Trophoblast cell (in vitro differentiated cells and primary cell): ENCODE results near the gene HOXD1.

Experiments used
- DNase-seq, 2 donors: peaks; one replicate each; pipeline ENCODE4 v3.0.0-alpha.2; 2016
- H2AFZ ChIP-seq: 2 replicates; pipeline ENCODE4 v1.6.1; 2013; ENCODE audit warnings: low read length, moderate library complexity, mild to moderate bottlenecking; ENCODE audit not compliant: insufficient read depth, poor library complexity
- H2AK5ac ChIP-seq: 2 replicates; pipeline ENCODE4 v1.6.1; 2013; ENCODE audit warnings: mild to moderate bottlenecking, low read length
- H2BK120ac ChIP-seq: 2 replicates; pipeline ENCODE4 v1.6.1; 2013; ENCODE audit warnings: low read length, mild to moderate bottlenecking, moderate library complexity; ENCODE audit not compliant: insufficient read depth, poor library complexity
- H2BK12ac ChIP-seq: 2 replicates; pipeline ENCODE4 v1.6.1; 2013; ENCODE audit warnings: mild to moderate bottlenecking, low read length, moderate library complexity
- H2BK5ac ChIP-seq: 2 replicates; pipeline ENCODE4 v1.6.1; 2013; ENCODE audit warnings: low read length, low read depth, moderate library complexity, mild to moderate bottlenecking; ENCODE audit not compliant: poor library complexity
- H3K14ac ChIP-seq: 2 replicates; pipeline ENCODE4 v1.6.1; 2013; ENCODE audit warnings: mild to moderate bottlenecking, low read length
- H3K18ac ChIP-seq: 2 replicates; pipeline ENCODE4 v1.6.1; 2013; ENCODE audit warnings: mild to moderate bottlenecking, low read length
- H3K23ac ChIP-seq: 2 replicates; pipeline ENCODE4 v1.6.1; 2013; ENCODE audit warnings: low read length
- H3K27ac ChIP-seq: 2 replicates; pipeline ENCODE4 v1.5.1; 2013; ENCODE audit warnings: low read depth, mild to moderate bottlenecking, inconsistent platforms, low read length, moderate library complexity
- H3K27me3 ChIP-seq: 2 replicates; pipeline ENCODE4 v1.6.1; 2013; ENCODE audit warnings: inconsistent platforms, mild to moderate bottlenecking, low read length, moderate library complexity; ENCODE audit not compliant: insufficient read depth
- H3K36me3 ChIP-seq, 2 experiments: 1 replicate in 1 of 2; 2 replicates in 1 of 2; pipeline ENCODE4 v1.6.1; 2013; ENCODE audit warnings: low read length in 2 of 2, mild to moderate bottlenecking in 2 of 2, moderate library complexity in 1 of 2; ENCODE audit not compliant: insufficient read depth in 2 of 2, control insufficient read depth in 1 of 2
- H3K4ac ChIP-seq: 2 replicates; pipeline ENCODE4 v1.6.1; 2013; ENCODE audit warnings: low read depth, mild to moderate bottlenecking, low read length, moderate library complexity
- H3K4me1 ChIP-seq, 2 experiments: 1 replicate in 1 of 2; 2 replicates in 1 of 2; pipeline ENCODE4 v1.6.1; 2013; ENCODE audit warnings: low read length in 2 of 2, mild to moderate bottlenecking in 2 of 2, moderate library complexity in 1 of 2; ENCODE audit not compliant: insufficient read depth in 2 of 2, control insufficient read depth in 1 of 2
- H3K4me2 ChIP-seq: 2 replicates; pipeline ENCODE4 v1.6.1; 2013; ENCODE audit warnings: inconsistent platforms, mild to moderate bottlenecking, low read length, moderate library complexity
- H3K4me3 ChIP-seq: 2 replicates; pipeline ENCODE4 v1.5.1; 2013; ENCODE audit warnings: mild to moderate bottlenecking, low read depth, low read length, inconsistent platforms
- H3K79me1 ChIP-seq: one replicate; pipeline ENCODE4 v1.6.1; 2013; ENCODE audit warnings: low read length
- H3K79me2 ChIP-seq: 2 replicates; pipeline ENCODE4 v1.6.1; 2013; ENCODE audit warnings: low read length, mild to moderate bottlenecking; ENCODE audit not compliant: control insufficient read depth, insufficient read depth, poor library complexity
- H3K9ac ChIP-seq: 2 replicates; pipeline ENCODE4 v1.6.1; 2013; ENCODE audit warnings: mild to moderate bottlenecking, low read length
- H3K9me3 ChIP-seq: 2 replicates; pipeline ENCODE4 v1.6.1; 2013; ENCODE audit warnings: low read depth, mild to moderate bottlenecking, control low read depth, inconsistent platforms, low read length; ENCODE audit not compliant: insufficient read depth
- H4K12ac ChIP-seq: 2 replicates; pipeline ENCODE4 v1.6.1; 2013; ENCODE audit warnings: low read depth, mild to moderate bottlenecking, low read length, moderate library complexity
- H4K8ac ChIP-seq: 2 replicates; pipeline ENCODE4 v1.6.1; 2013; ENCODE audit warnings: low read depth, mild to moderate bottlenecking, low read length, moderate library complexity
- H4K91ac ChIP-seq: one replicate; pipeline ENCODE4 v1.6.1; 2013; ENCODE audit warnings: low read depth, mild to moderate bottlenecking, low read length, moderate library complexity
- WGBS: extraction: QIAGEN DNeasy Blood & Tissue Kit; methylation state at CpG from one replicate; pipeline ENCODE4 v1.1.7; 2013; ENCODE audit warnings: missing lambda C conversion rate; ENCODE audit not compliant: insufficient read length, insufficient coverage; ENCODE audit errors: extremely low coverage; 5-methylcytosine and 5-hydroxymethylcytosine counted together

Gene HOXD1

GRCh38 chr2:176149481-176149938 lies 39.0 kb upstream of the HOXD1 start:
- Histone ChIP-seq H3K4me2 (no peak overlapping the region), H3K23ac (no peak overlapping the region), H3K4me1 (peaks cover 5 to 7% of the 10 kb centered on the region in 2 experiments), H3K79me1 (no peaks in the 10 kb centered on the region), H3K27ac (no peak overlapping the region), H3K4ac (no peak overlapping the region), H3K79me2 (no peaks in the 10 kb centered on the region), H3K9me3 (peaks cover 20% of the 10 kb centered on the region), H3K4me3 (no peak overlapping the region), H2BK120ac (no peak overlapping the region), H4K12ac (no peak overlapping the region), H2BK5ac (no peak overlapping the region), H4K91ac (no peak overlapping the region), H3K27me3 (peaks cover 90% of the 10 kb centered on the region), H3K14ac (no peak overlapping the region), H2BK12ac (no peak overlapping the region), H3K18ac (no peak overlapping the region), H3K36me3 (no peaks in the 10 kb centered on the region), H2AFZ (no peak overlapping the region), H3K9ac (no peak overlapping the region), H2AK5ac (no peak overlapping the region), H4K8ac (no peak overlapping the region)
- no peak for DNase-seq
- no CpG with 5 or more reads among the region's 22 CpGs for WGBS

DNA sequence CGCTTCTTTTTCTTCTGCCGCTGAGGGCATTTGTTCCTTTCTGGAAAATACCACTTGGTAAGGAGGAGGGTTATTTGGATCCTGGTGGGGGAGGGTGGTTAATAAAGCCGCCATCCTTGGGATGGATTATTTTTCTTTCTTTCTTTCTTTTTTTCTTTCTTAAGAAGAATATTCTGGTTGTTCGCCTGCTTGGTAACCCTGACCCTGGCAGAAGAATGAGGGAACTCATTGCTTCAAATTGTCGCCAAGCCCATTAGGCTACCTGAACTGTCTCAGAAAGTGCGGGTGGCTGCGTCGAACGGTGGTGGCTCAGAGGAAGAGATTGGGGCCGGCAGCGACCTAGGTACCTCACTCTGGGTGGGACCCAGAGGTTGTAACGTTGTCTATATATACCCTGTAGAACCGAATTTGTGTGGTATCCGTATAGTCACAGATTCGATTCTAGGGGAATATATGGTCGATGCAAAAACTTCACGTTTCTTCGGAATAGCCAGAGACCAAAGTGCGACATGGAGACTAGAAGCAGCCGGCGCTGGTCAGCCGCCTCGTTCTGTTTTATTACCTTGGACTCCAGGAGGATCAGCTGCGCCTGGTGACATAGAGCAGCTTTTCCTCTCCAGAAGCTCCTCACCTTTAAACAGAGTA lies 38.4 kb upstream of the HOXD1 start:
- Histone ChIP-seq H3K27ac (no peak overlapping the region), H3K27me3 (peaks cover 92% of the 10 kb centered on the region), H3K9ac (no peak overlapping the region), H2AK5ac (no peak overlapping the region), H2AFZ (no peak overlapping the region), H4K12ac (no peak overlapping the region), H2BK12ac (no peak overlapping the region), H4K91ac (no peak overlapping the region), H3K9me3 (peaks cover 20% of the 10 kb centered on the region), H3K4ac (no peak overlapping the region), H4K8ac (no peak overlapping the region), H3K14ac (no peak overlapping the region), H2BK5ac (no peak overlapping the region), H3K23ac (no peak overlapping the region), H3K36me3 (no peaks in the 10 kb centered on the region), H3K79me1 (no peaks in the 10 kb centered on the region), H2BK120ac (no peak overlapping the region), H3K4me2 (no peak overlapping the region), H3K18ac (no peak overlapping the region), H3K79me2 (no peaks in the 10 kb centered on the region), H3K4me3 (no peak overlapping the region), H3K4me1 (peaks cover 5 to 7% of the 10 kb centered on the region in 2 experiments)
- no peak for DNase-seq
- WGBS, result no CpG with 5 or more reads among the region's 24 CpGs

DNA sequence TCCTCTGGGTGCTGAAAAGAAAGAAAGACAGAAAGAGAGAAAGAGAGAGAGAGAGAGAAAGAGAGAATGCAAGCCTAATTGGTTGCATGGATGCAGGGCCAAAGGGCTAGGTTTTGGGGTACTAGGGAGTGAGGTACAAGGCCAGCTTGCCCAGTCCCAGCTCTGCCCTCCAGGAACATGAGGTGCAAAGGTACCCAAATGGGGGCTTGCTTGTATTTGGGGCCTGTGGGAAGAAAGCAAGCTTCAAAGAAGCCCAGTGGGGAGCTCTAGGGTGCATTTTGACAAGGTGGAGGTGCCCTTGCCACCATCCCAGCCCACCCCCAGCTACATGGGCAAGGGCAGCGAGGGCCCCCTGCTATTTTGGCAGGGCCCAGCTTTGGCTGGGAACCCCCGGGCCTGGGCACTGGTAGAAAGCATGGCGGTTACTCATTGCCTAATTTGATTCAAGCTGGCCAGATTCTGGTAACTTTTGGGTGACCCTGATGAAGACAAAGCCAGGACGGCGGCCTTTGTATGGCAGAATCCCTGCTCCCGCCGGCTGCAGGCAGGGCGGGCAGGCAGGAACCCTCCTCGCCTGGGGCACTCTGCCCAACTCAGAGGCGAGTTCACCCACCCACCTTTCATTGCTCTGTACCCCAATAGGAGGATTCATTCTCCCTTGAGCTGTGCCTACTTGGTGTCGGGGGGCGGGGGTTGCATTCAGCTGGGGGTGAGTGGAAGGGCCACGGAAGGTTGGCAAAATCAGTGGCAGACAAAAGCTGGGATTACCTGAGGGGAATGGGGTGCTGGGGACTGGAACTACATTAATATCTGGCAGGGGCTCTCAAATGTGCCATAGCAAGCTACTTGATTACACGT lies 37.7 kb upstream of the HOXD1 start:
- no peak overlapping the region for H2BK5ac ChIP-seq
- H3K23ac ChIP-seq, result no peak overlapping the region
- peaks cover 92% of the 10 kb centered on the region for H3K27me3 ChIP-seq
- H4K8ac ChIP-seq, result no peak overlapping the region
- H3K4ac ChIP-seq, result no peak overlapping the region
- H2AK5ac ChIP-seq, result no peak overlapping the region
- H4K91ac ChIP-seq, result no peak overlapping the region
- H4K12ac ChIP-seq, result no peak overlapping the region
- H3K79me1 ChIP-seq, result no peaks in the 10 kb centered on the region
- no peak overlapping the region for H2BK120ac ChIP-seq
- no peak overlapping the region for H3K4me3 ChIP-seq
- no peaks in the 10 kb centered on the region for H3K36me3 ChIP-seq
- H3K4me1 ChIP-seq, result peaks cover 5 to 7% of the 10 kb centered on the region in 2 experiments
- peaks cover 20% of the 10 kb centered on the region for H3K9me3 ChIP-seq
- no peaks in the 10 kb centered on the region for H3K79me2 ChIP-seq
- no peak overlapping the region for H3K14ac ChIP-seq
- no CpG with 5 or more reads among the region's 14 CpGs for WGBS
- H2BK12ac ChIP-seq, result no peak overlapping the region
- DNase-seq, result no peak
- no peak overlapping the region for H2AFZ ChIP-seq
- no peak overlapping the region for H3K27ac ChIP-seq
- H3K4me2 ChIP-seq, result no peak overlapping the region
- H3K9ac ChIP-seq, result no peak overlapping the region
- H3K18ac ChIP-seq, result no peak overlapping the region

GRCh38 chr2:176151442-176152287 lies 36.8 kb upstream of the HOXD1 start, which contains the start of gene HOXD4:
Gene HOXD4 (plus strand): TSS chr2:176151550. CDS start chr2:176151634, 84 bp downstream.
- Histone ChIP-seq H3K9ac (no peak within 1 kb of the TSS), H2BK5ac (no peak within 1 kb of the TSS), H3K4me1 (peaks cover 5 to 7% of the 10 kb centered on the region in 2 experiments), H2AFZ (peak within 1 kb of the TSS; percentile 30), H3K9me3 (peaks cover 20% of the 10 kb centered on the region), H3K18ac (no peak within 1 kb of the TSS), H3K4me3 (peak within 1 kb of the TSS; percentile 33), H3K79me2 (no peaks in the 10 kb centered on the region), H3K27ac (no peak within 1 kb of the TSS), H3K79me1 (no peaks in the 10 kb centered on the region), H4K8ac (no peak within 1 kb of the TSS), H3K4me2 (peak within 1 kb of the TSS; percentile 47), H3K14ac (no peak within 1 kb of the TSS), H4K12ac (no peak within 1 kb of the TSS), H4K91ac (no peak within 1 kb of the TSS), H3K23ac (no peak within 1 kb of the TSS), H3K4ac (no peak within 1 kb of the TSS), H3K27me3 (peaks cover 90% of the 10 kb centered on the region), H2AK5ac (no peak within 1 kb of the TSS), H2BK12ac (no peak within 1 kb of the TSS), H3K36me3 (no peaks in the 10 kb centered on the region), H2BK120ac (no peak within 1 kb of the TSS)
- no CpG with 5 or more reads among the region's 55 CpGs for WGBS
- DNase-seq, result no peak
